Heart right ventricle (tissue), 16 donors: ENCODE results near the gene GPATCH2L. TPM values are rescaled to one million over a fixed set of nuclear protein-coding genes. Genes with fewer than 3 reads are reported as not detected.

Experiments used
- ATAC-seq, 8 donors: fragments of 200-7000 bp; cut with Tn5 transposase; one replicate each; pipeline ENCODE4 v1.9.1; 2020; ENCODE audit warnings: mild to moderate bottlenecking in 8 of 8, moderate library complexity in 8 of 8, moderate number of reproducible peaks in 1 of 8
- DNase-seq, 2 donors: peaks; one replicate each; pipeline ENCODE4 v3.0.0-alpha.2; 2020
- H3K27ac ChIP-seq, 10 donors: fragments of 200-600 bp; sonication (generic) in 2 of 10; one replicate each; pipeline versions ENCODE4 v1.5.0 to v1.8.0; 2020 to 2022; ENCODE audit warnings: mild to moderate bottlenecking in 3 of 10
- H3K27me3 ChIP-seq, 7 donors: fragments of 200-600 bp; one replicate each; pipeline ENCODE4 v1.8.0; 2021 to 2022; ENCODE audit warnings: mild to moderate bottlenecking in 2 of 7
- H3K36me3 ChIP-seq, 9 donors: fragments of 200-600 bp; sonication (generic) in 1 of 9; one replicate each; pipeline versions ENCODE4 v1.5.0 to v1.8.0; 2020 to 2022; ENCODE audit warnings: mild to moderate bottlenecking in 2 of 9
- H3K4me1 ChIP-seq, 9 donors: fragments of 200-600 bp; sonication (generic) in 1 of 9; one replicate each; pipeline versions ENCODE4 v1.5.0 to v1.8.0; 2020 to 2022; ENCODE audit warnings: mild to moderate bottlenecking in 4 of 9
- H3K4me3 ChIP-seq, 10 donors: fragments of 200-600 bp; sonication (generic) in 2 of 10; one replicate each; pipeline versions ENCODE4 v1.5.0 to v1.8.0; 2020 to 2022; ENCODE audit warnings: mild to moderate bottlenecking in 7 of 10, moderate library complexity in 2 of 10
- H3K9me3 ChIP-seq, 11 donors: fragments of 200-600 bp in 10 of 11; sonication (generic) in 2 of 11; one replicate each; pipeline versions ENCODE4 v1.5.0 to v1.8.0; 2013 to 2022; ENCODE audit warnings: mild to moderate bottlenecking in 2 of 11, control low read depth in 1 of 11, moderate library complexity in 1 of 11
- CTCF ChIP-seq, 9 donors: fragments of 200-600 bp; sonication (generic) in 2 of 9; IDR thresholded peaks; one replicate each; pipeline versions ENCODE4 v1.5.0 to v1.8.0; 2021 to 2022; ENCODE audit warnings: antibody characterized with exemption in 9 of 9, mild to moderate bottlenecking in 5 of 9, moderate library complexity in 1 of 9
- WGBS, 2 donors: extraction: QIAGEN DNeasy Blood & Tissue Kit; methylation state at CpG; one replicate each; pipeline ENCODE4 v1.1.7; 2013; ENCODE audit warnings: inconsistent platforms in 1 of 2; 5-methylcytosine and 5-hydroxymethylcytosine counted together
- intact Hi-C, 10 donors: fragments of 100-400 bp; cut with DNase I; formaldehyde crosslinking; loops; one replicate each; pipeline versions ENCODE4 v1.11.1 to v1.14.2; 2022
- long read RNA-seq, 3 donors: library from polyadenylated mRNA; unstranded; transcript quantifications; one replicate each; pipeline ENCODE4 v2.0.0, GENCODE V29; 2020 to 2021
- polyA plus RNA-seq, 2 donors: library from polyadenylated mRNA; stranded (reverse); fragments of 200-250 nt; gene quantifications; one replicate each; pipeline ENCODE4 v1.2.3, GENCODE V29; 2013
- total RNA-seq, 10 donors: library from RNA; stranded (reverse); fragmentation: NEBNext Ultra II Directional in 3 of 10; extraction: Animal tissue kit (Norgen Biotek cat#: 25700) in 3 of 10; gene quantifications; one replicate each; pipeline versions ENCODE4 v1.2.1 to v1.2.4, GENCODE V29; 2021 to 2023
- donor health status: Arrhythmogenic right ventricular cardiomyopathy.
- donor health status: ischemic (EF 13 %, LVEDD 7.1; RV severe dilation, severe dysfunction).
- donor health status: healthy with polysubstance abuse.
- donor health status: DM: no; HTN: yes; CAD: no.
- donor health status: DM: no; HTN: no; CAD: no.
- donor health status: ischemic (EF 25% LVEDD 6.9; RV normal size, moderate dysfunction).
- donor health status: ischemic (EF 25% LVEDD 5.7; RV mildly dilated, moderate dysfunction).
- donor health status: healthy.
- donor health status: DM: yes; HTN: yes; CAD: no.
- donor health status: Ischemic cardiomyopathy.
- donor health status: ischemic (EF 35%, LVEDD 5.7; RV mildly dilated, moderate dysfunction).
- donor health status: nonischemic (EF 11% LVEDD 7.7; RV severe dilation, severe dysfunction).
- donor health status: DM: yes; HTN: yes; CAD: no.
- donor health status: PGD.
- donor health status: ischemic (EF 29% LVEDD 5.4; RV normal size, mild dysfunction).
- donor health status: nonischemic (EF 23%, LVEDD 6.1; RV moderate dilation, normal function).

Gene GPATCH2L
- total RNA-seq: 10 to 100 TPM; 20.1 to 27.9 (median 25.1) TPM
- polyA plus RNA-seq: 1 to 10 TPM; 4.6 to 5.3 TPM
- long read RNA-seq, donor 1, full-length matches to known transcripts: 8 of 19 reads
- long read RNA-seq, donor 1, partial matches to known transcripts: 2 of 19 reads
- long read RNA-seq, donor 1, other reads (novel, unspliced or antisense): 9 of 19 reads
- long read RNA-seq, donor 2, full-length matches to known transcripts: 5 of 20 reads
- long read RNA-seq, donor 2, partial matches to known transcripts: 7 of 20 reads
- long read RNA-seq, donor 2, other reads (novel, unspliced or antisense): 8 of 20 reads
- long read RNA-seq, donor 3, full-length matches to known transcripts: 7 of 31 reads
- long read RNA-seq, donor 3, partial matches to known transcripts: 7 of 31 reads
- long read RNA-seq, donor 3, other reads (novel, unspliced or antisense): 17 of 31 reads

DNA sequence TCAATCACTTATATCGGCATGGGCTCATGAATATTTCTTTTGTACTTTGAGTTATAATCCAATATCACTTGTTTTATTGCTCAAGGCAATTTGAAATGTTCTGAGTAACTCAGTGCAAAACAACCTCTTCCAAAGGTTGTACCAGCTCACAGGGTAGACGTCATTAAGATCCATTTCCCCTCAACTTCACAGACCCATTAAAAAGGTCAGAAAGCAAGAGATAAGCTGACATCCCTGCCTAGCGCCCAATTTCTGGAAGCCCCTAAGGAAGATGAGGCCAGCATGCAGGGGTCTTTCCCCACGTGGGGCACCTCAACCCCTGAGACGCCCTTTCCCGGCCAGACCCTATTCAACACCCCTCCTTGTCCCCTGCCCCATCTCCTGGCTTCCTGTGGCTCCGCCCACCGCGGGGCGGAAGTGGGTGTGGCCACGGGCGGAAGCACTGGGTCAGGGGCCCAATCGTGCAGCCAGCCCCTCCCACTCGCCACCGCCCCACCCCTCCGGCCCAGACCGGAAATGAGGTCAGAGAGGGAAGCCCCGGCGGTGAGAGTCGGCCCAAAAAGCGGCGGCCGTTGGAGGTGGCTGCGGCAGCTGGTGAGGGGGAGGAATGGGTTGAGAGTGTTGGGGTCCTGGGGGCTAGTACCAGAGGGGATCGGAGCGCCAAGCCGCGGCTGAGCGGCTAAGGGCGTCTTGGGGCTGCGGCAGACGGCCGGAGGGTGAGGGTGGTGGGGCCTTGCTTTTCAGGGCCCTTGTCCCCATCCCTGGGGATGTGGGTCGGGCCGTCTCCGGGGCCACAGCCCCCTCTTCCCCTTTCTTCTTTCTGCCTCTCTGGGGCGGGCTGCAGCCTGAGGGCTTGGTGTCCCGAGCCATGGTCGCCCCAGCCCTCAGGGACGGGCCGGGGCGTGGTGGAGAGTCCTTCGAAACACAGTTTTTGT is at the start of gene GPATCH2L:
Gene GPATCH2L (plus strand): TSS at position 525 of the 935 bp plus-strand sequence. CDS start 2,442 bp downstream, outside the sequence.
- H3K4me3 ChIP-seq: peak within 1 kb of the TSS; percentile 90 to 100 (median 98)
- H3K9me3 ChIP-seq: no peaks in the 10 kb centered on the region
- no peak for TF ChIP-seq CTCF (IDR thresholded peaks at IDR 0.05)
- H3K4me1 ChIP-seq: peaks cover 3 to 48% (median 43%) of the 10 kb centered on the region in 9 donors
- DNase-seq (peak; percentile 96), ATAC-seq (peak; percentile 100)
- H3K27me3 ChIP-seq: no peaks in the 10 kb centered on the region
- intact Hi-C loops: loop anchor here in 1 of 10 donors (5.0 kb wide), 1 partner anchor 201 kb away; no protein-coding TSS in a partner anchor
- H3K27ac ChIP-seq: peak within 1 kb of the TSS in 9 of 10 donors; percentile 78 to 96 (median 88)
- 2 to 3% methylated on average over 42 to 43 of the region's 43 CpGs for WGBS, 2 donors
- peaks cover 0 to 27% (median 15%) of the 10 kb centered on the region in 9 donors for H3K36me3 ChIP-seq

- no peak for DNase-seq
- ATAC-seq: no peak
- no peak overlapping the region for H3K4me3 ChIP-seq
- H3K9me3 ChIP-seq: no peaks in the 10 kb centered on the region
- H3K27me3 ChIP-seq: peaks cover 0 to 7% (median 4%) of the 10 kb centered on the region in 7 donors
- intact Hi-C loops: no loop called here
- no peak overlapping the region for H3K27ac ChIP-seq
- no peaks in the 10 kb centered on the region for H3K36me3 ChIP-seq
- H3K4me1 ChIP-seq: peaks cover 0 to 15% (median 5%) of the 10 kb centered on the region in 9 donors
- TF ChIP-seq CTCF (IDR thresholded peaks at IDR 0.05): no peak
- 83 to 85% methylated on average over 8 of the region's 8 CpGs for WGBS, 2 donors
Observed at GRCh38 chr14:76104802-76105355, 46.8 kb upstream of the GPATCH2L start.

GRCh38 chr14:76106188-76106587 is 45.5 kb upstream of the GPATCH2L start:
- DNase-seq: no peak
- Histone ChIP-seq H3K27ac (no peak overlapping the region), H3K4me3 (no peak overlapping the region), H3K27me3 (peaks cover 0 to 5% (median 0%) of the 10 kb centered on the region in 7 donors), H3K9me3 (no peaks in the 10 kb centered on the region), H3K36me3 (no peaks in the 10 kb centered on the region), H3K4me1 (peaks cover 0 to 7% (median 0%) of the 10 kb centered on the region in 9 donors)
- TF ChIP-seq CTCF (IDR thresholded peaks at IDR 0.05): no peak
- 87 to 92% methylated on average over 2 of the region's 2 CpGs for WGBS, 2 donors
- intact Hi-C loops: no loop called here
- ATAC-seq: no peak
